Breast epithelium (tissue), 4 donors: ENCODE results near the gene ACVR1B. TPM values are rescaled to one million over a fixed set of nuclear protein-coding genes. Genes with fewer than 3 reads are reported as not detected.
A peak's percentile ranks its signal among the peaks of the same experiment; 100 is the strongest.

Experiments
- DNase-seq, 2 donors: peaks; one replicate each; pipeline ENCODE4 v3.0.0-alpha.2; 2019; ENCODE audit warnings: low spot score in 2 of 2
- H3K27ac ChIP-seq, 2 donors: fragments of 200-600 bp; sonication (generic) in 1 of 2; one replicate each; pipeline ENCODE4 v1.5.1; 2016 to 2019; ENCODE audit warnings: mild to moderate bottlenecking in 1 of 2
- H3K27me3 ChIP-seq, 2 donors: fragments of 200-600 bp; sonication (generic) in 1 of 2; one replicate each; pipeline versions ENCODE4 v1.5.1 to v1.6.0; 2017 to 2019; ENCODE audit warnings: control low read depth in 1 of 2, mild to moderate bottlenecking in 1 of 2
- H3K36me3 ChIP-seq: fragments of 200-600 bp; one replicate; pipeline ENCODE4 v1.5.1; 2019
- H3K4me1 ChIP-seq, 2 donors: fragments of 200-600 bp; sonication (generic); one replicate each; pipeline ENCODE4 v1.5.1; 2016 to 2019; ENCODE audit warnings: control low read depth in 1 of 2
- H3K4me3 ChIP-seq, 3 donors: fragments of 200-600 bp; sonication (generic); 1 replicate in 2 of 3; 2 replicates in 1 of 3; pipeline ENCODE4 v1.5.1; 2016 to 2019; ENCODE audit warnings: mild to moderate bottlenecking in 3 of 3, moderate library complexity in 2 of 3
- H3K9me3 ChIP-seq, 2 donors: fragments of 200-600 bp; sonication (generic) in 1 of 2; one replicate each; pipeline ENCODE4 v1.5.1; 2016 to 2019; ENCODE audit warnings: control low read depth in 1 of 2
- CTCF ChIP-seq, 3 donors: fragments of 450-650 bp; IDR thresholded peaks; one replicate each; pipeline ENCODE4 v1.5.1; 2016 to 2017; ENCODE audit warnings: antibody characterized with exemption in 3 of 3, mild to moderate bottlenecking in 3 of 3, moderate library complexity in 3 of 3
- POLR2A ChIP-seq: fragments of 450-650 bp; IDR thresholded peaks from one replicate; pipeline ENCODE4 v1.6.1; 2016; ENCODE audit warnings: antibody characterized with exemption, mild to moderate bottlenecking, moderate library complexity
- POLR2AphosphoS5 ChIP-seq, 3 donors: sonication (generic); formaldehyde crosslinking; IDR thresholded peaks; one replicate each; pipeline ENCODE4 v1.6.1; 2017; ENCODE audit warnings: antibody characterized with exemption in 3 of 3
- intact Hi-C: fragments of 100-400 bp; cut with DNase I; formaldehyde crosslinking; loops from one replicate; pipeline ENCODE4 v1.15.1; 2023; ENCODE audit warnings: low total_unique reads
- total RNA-seq, 3 donors: library from RNA; depleted of rRNA; stranded (reverse); fragments of >200 nt; gene quantifications; one replicate each; pipeline ENCODE4 v1.1.0, GENCODE V29; 2016

The ACVR1B gene
- total RNA-seq, 3 donors from 2014 or later: 12.3 to 26.3 (median 23.6) TPM

DNA sequence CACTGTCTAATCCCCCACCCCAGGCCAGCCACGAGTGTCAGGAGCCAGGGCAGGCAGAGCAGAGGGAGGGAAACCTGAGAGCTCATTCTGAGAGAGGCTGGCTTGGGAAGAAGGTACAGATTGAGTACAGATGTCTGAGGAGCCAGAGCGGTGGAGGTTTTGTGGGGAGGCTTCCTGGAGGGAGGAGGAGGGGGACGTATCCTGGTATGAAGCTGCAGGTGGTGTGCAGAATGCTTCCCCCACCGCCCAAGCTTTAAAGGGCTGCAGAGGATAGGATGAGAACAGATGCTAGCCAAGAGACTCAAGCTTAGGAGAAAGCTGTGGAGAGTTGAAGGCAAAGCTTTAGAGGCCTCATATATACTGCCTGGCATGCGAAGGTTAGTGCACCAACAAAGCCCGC lies 52.1 kb downstream of the ACVR1B start:
- Histone ChIP-seq H3K36me3 (no peaks in the 10 kb centered on the region), H3K4me3 (no peak overlapping the region), H3K9me3 (no peaks in the 10 kb centered on the region), H3K4me1 (peaks cover 0 to 2% of the 10 kb centered on the region in 2 donors), H3K27me3 (no peaks in the 10 kb centered on the region), H3K27ac (no peak overlapping the region)
- intact Hi-C loops: loop anchor here (2.0 kb wide), 1 partner anchor 101 kb away; no protein-coding TSS in a partner anchor
- no peak for DNase-seq
- TF ChIP-seq POLR2A (no peak), CTCF (IDR thresholded peaks at IDR 0.05) (no peak), POLR2AphosphoS5 (IDR thresholded peaks at IDR 0.05) (no peak)

DNA sequence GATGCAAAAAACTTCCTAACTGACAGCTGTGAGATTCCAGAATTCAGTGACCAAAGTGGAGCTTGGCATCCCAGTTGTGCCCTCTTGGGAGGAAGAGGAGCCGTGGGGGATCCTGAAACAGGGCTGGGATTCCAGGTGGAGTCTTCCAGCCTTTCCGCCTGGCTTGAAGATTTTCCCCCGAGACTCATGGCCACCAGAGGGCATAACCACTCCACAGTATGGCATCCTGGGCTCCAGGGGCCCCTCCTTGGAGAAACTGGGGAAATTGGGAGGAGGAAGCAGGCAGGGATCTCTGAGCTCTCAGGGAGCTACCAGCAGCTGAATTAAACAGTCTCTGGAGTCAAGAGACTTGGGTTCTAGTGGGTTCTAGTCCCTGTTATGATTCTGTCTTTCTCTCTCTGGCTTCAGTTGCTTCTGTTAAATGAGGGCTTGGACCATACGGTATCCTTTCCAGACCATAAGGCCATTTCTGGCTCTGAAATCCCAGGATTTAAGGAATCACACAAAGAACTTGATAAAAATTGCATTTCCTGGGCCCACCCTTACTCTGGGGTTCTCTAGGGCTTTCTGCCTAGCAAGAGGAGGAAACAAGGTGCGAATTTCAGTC lies 52.6 kb downstream of the ACVR1B start:
- no peak overlapping the region for H3K27ac ChIP-seq
- H3K4me1 ChIP-seq: peaks cover 0 to 3% of the 10 kb centered on the region in 2 donors
- DNase-seq: no peak
- intact Hi-C loops: no loop called here
- no peak overlapping the region for H3K4me3 ChIP-seq
- H3K36me3 ChIP-seq: no peaks in the 10 kb centered on the region
- no peaks in the 10 kb centered on the region for H3K9me3 ChIP-seq
- H3K27me3 ChIP-seq: no peaks in the 10 kb centered on the region
- TF ChIP-seq POLR2AphosphoS5 (IDR thresholded peaks at IDR 0.05) (no peak), CTCF (IDR thresholded peaks at IDR 0.05) (peak; percentile 52 to 61 (median 59)), POLR2A (no peak)

- Histone ChIP-seq H3K4me3 (no peak overlapping the region), H3K36me3 (no peaks in the 10 kb centered on the region), H3K4me1 (peaks cover 0 to 3% of the 10 kb centered on the region in 2 donors), H3K9me3 (no peaks in the 10 kb centered on the region), H3K27ac (peak overlapping the region in 1 of 2 donors; percentile 95), H3K27me3 (no peaks in the 10 kb centered on the region)
- DNase-seq: no peak
- intact Hi-C loops: no loop called here
- TF ChIP-seq POLR2AphosphoS5 (IDR thresholded peaks at IDR 0.05) (no peak), POLR2A (no peak), CTCF (IDR thresholded peaks at IDR 0.05) (no peak)
Observed at GRCh38 chr12:52005218-52005902, 53.9 kb downstream of the ACVR1B start.

- H3K27ac ChIP-seq: peak overlapping the region; percentile 80 to 95
- intact Hi-C loops: no loop called here
- peak overlapping the region; percentile 77 to 92 (median 88) for H3K4me3 ChIP-seq
- no peaks in the 10 kb centered on the region for H3K36me3 ChIP-seq
- H3K27me3 ChIP-seq: no peaks in the 10 kb centered on the region
- H3K4me1 ChIP-seq: peaks cover 0 to 3% of the 10 kb centered on the region in 2 donors
- H3K9me3 ChIP-seq: no peaks in the 10 kb centered on the region
- TF ChIP-seq POLR2AphosphoS5 (IDR thresholded peaks at IDR 0.05) (peak in 1 of 3 donors; percentile 14), CTCF (IDR thresholded peaks at IDR 0.05) (no peak)
- no peak for DNase-seq
Observed at GRCh38 chr12:52005903-52006703, 54.6 kb downstream of the ACVR1B start.
